Transverse colon (tissue), 4 donors: ENCODE data around the gene ENG.

Experiments used
- CTCF ChIP-seq, 5 experiments: fragments of 200-600 bp in 3 of 5; fragments of 450-650 bp in 2 of 5; sonication (generic) in 3 of 5; IDR thresholded peaks; 1 replicate in 2 of 5; 2 replicates in 3 of 5; pipeline ENCODE4 v1.5.1; 2016 to 2017; ENCODE audit warnings: antibody characterized with exemption in 5 of 5, inconsistent platforms in 3 of 5, mild to moderate bottlenecking in 2 of 5, moderate library complexity in 1 of 5
- EP300 ChIP-seq: sonication (generic); formaldehyde crosslinking; IDR thresholded peaks from one replicate; pipeline ENCODE4 v1.6.1; 2017; ENCODE audit warnings: antibody characterized with exemption, low read depth
- POLR2AphosphoS5 ChIP-seq, 3 donors: sonication (generic); formaldehyde crosslinking; IDR thresholded peaks; one replicate each; pipeline ENCODE4 v1.6.1; 2016; ENCODE audit warnings: antibody characterized with exemption in 3 of 3

- TF ChIP-seq CTCF (IDR thresholded peaks at IDR 0.05) (no peak), EP300 (no peak), POLR2AphosphoS5 (IDR thresholded peaks at IDR 0.05) (no peak)
Observed at GRCh38 chr9:127876764-127877562, 22.5 kb upstream of the ENG start.
